GM21515 (cell line): ENCODE measurements around the gene NXPH1.

Experiments
- ATAC-seq: cut with Tn5 transposase; IDR thresholded peaks from one replicate; pipeline ENCODE4 v1.9.1; 2021; ENCODE audit not compliant: unreplicated experiment

Gene NXPH1

DNA sequence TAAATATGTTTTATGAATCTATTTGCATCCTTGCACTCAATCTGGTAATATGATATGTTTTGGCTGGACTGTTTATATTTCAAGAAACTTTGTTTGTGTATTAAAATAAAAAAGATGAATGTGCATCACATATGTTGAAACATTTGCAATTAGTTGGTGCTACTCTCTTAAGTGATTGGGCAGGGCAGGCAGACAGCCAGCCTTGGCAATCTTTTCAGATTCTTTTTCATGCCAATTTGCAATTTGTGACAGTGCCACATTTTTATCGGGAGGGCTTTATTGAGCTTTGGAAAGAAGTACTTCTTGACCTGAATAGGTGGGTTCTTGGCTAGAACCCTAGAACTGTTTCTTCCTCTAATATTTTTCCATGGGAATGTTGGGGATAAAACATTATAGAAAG lies 152.2 kb downstream of the NXPH1 start:
- ATAC-seq, result no peak

- ATAC-seq, result no peak
Observed at GRCh38 chr7:8590225-8590624, 156.8 kb downstream of the NXPH1 start.

- ATAC-seq, result no peak
Observed at GRCh38 chr7:8590791-8591190, 157.4 kb downstream of the NXPH1 start.

GRCh38 chr7:8591289-8591688 lies 157.9 kb downstream of the NXPH1 start:
- no peak for ATAC-seq

DNA sequence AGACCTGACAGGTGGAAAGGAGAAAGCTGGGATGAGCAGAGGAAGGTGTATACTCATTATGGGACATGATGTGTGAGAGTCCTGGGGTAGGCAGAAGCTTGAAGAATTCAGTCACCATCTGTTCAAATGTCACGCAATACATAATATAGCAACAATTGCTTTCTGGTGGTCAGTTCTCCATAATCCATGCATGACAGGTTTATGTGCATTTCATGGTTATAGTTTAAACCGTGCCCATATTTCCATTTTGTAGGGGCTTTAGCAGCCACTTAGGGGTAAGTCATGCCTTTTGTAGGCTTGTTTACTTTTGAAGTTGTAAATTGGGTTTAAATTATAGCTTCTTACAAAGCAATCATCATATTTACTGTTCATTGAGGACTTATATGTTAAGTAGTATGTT lies 158.8 kb downstream of the NXPH1 start:
- ATAC-seq, result no peak

GRCh38 chr7:8594115-8594514 lies 160.7 kb downstream of the NXPH1 start:
- ATAC-seq, result no peak

- ATAC-seq, result no peak
Observed at GRCh38 chr7:8597565-8597964, 164.2 kb downstream of the NXPH1 start.

GRCh38 chr7:8601121-8601520 lies 167.7 kb downstream of the NXPH1 start:
- no peak for ATAC-seq

GRCh38 chr7:8605221-8605620 lies 171.8 kb downstream of the NXPH1 start:
- no peak for ATAC-seq

GRCh38 chr7:8612584-8612983 lies 179.2 kb downstream of the NXPH1 start:
- ATAC-seq, result no peak

DNA sequence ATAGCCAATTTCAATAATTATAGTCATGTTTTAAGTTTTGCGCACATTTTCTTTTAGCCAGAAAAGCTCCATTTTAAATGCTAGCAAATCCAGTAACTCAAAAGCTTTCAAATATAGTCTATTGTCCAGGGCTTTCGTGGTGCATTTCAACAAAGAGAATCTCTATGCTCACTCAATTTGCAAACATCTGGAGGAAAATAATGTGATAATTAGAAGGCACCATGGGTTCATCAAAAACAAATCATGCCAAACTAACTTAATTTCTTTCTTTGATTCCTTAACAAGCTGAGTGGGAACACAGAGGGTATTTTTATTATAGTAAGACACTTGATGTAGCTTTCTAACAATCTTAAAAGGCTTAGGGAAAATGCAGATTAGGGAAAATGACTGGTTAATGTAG lies 179.8 kb downstream of the NXPH1 start:
- no peak for ATAC-seq

DNA sequence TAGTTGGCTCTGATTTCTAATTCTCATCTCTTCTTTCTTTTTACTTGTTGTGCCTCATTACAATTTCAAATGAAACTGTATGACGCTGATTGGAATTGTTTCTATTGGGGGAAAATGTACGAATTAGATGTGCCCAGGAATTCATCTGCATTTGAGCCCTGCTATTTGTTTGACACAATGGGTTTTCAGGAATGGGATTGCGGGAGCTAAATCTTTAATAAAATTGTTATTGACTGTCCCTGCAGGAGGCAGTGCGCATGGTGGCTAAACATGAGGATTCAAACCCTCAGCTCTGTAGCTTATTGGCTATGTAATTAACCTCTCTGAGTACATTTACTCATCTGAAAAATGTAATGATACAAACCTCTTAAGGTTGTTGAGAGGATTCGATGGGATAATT lies 181.6 kb downstream of the NXPH1 start:
- no peak for ATAC-seq

GRCh38 chr7:8618441-8619070 lies 185.1 kb downstream of the NXPH1 start:
- ATAC-seq, result no peak

DNA sequence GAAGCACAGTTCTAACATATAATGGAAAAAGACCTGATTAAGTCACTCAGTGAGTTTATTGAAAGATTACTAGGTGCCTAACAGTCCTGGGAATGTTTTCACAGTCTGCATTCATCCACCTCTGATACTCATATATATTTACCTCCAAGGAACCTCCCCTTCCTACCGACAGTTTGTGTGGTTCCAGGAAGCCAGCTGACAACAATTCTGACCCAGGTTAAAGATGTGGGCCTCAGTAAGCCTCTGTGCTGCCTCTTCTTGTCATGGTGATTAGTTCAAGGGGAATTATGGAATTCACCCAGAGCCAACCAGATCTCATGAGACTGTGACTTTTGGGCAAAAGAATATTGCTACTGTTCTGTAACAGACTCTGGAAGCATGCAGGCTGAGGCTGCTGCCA lies 186.8 kb downstream of the NXPH1 start:
- no peak for ATAC-seq

DNA sequence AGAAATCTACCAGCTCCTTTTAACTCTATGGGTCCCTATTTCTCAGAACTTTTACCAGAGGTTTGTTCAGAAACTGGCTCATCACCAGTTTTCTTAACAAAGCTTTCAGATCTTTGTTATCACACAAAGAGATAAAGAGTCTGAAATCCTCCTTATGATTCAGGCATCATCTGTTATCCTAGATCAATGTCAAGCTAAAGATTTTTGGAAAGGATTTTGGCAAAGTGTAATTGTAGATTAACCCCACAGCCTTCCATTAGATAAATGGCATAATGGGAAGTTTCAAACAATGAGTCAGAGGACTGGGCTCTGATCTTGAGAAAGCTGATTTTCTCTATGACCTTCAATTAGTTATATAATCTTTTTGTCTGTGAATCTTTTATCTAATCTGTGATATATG lies 192.2 kb downstream of the NXPH1 start:
- ATAC-seq, result no peak

GRCh38 chr7:8627325-8627724 lies 193.9 kb downstream of the NXPH1 start:
- no peak for ATAC-seq

GRCh38 chr7:8628656-8629055 lies 195.2 kb downstream of the NXPH1 start:
- no peak for ATAC-seq

- ATAC-seq, result no peak
Observed at GRCh38 chr7:8629504-8629903, 196.1 kb downstream of the NXPH1 start.

GRCh38 chr7:8637322-8637721 lies 203.9 kb downstream of the NXPH1 start:
- no peak for ATAC-seq

GRCh38 chr7:8638076-8638475 lies 204.7 kb downstream of the NXPH1 start:
- no peak for ATAC-seq

DNA sequence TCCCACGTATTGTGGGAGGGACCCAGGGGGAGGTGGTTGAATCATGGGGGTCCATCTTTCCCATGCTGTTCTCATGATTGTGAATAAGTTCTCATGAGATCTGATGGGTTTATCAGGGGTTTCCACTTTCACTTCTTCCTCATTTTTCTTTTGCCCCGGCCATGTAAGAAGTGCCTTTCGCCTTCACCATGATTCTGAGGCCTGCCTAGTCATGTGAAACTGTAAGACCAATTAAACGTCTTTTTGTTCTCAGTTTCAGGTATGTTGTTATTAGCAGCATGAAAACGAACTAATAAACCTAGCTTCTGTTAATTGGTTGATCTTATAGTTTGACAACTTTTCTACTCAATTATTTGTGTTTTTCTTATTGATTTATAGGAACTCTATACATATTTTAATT lies 206.3 kb downstream of the NXPH1 start:
- no peak for ATAC-seq

DNA sequence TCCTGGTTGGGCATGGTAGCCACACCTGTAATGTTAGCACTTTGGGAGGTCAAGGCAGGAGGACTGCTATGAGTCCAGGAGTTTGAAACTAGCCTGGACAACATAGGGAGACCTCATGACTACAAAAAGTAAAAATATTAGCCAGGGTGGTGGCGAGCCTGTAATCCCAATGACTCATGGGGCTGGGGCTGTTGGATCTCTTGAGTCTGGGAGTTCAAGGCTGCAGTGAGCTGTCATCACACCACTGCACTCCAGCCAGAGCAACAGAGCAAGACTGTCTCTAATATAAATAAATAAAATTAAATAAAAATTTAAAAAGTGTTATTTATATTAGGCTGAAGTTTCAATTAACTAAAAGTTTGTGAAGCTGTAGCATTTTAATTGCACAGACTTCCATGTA lies 207.3 kb downstream of the NXPH1 start:
- ATAC-seq, result no peak

GRCh38 chr7:8668627-8669500 lies 235.5 kb downstream of the NXPH1 start:
- no peak for ATAC-seq
